ENCODE data around the gene SPRED2. TPM values are rescaled to one million over a fixed set of nuclear protein-coding genes. Genes with fewer than 3 reads are reported as not detected.

The SPRED2 gene
- total RNA-seq, 4 donors from 2014 or later, result 8.1 to 15.1 (median 9.1) TPM

DNA sequence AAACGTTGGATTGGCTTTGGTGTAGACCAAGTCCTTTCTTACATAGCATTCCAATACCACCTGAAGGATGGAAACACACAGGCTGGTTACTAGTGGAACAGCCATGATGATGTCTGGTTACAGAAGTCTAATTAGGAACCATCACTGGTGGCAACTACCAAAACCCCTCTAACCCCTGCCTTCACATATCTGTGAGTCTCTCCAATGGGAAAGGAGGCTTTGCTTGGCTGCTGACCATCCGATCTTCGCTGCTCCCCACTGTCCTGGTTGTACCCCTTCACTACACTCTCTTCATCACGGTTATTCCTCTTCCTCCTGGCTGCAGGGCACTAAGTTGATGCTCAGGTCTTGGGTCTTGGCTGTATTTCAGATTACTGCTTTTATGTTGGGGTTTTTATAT, 97.7 kb downstream of the SPRED2 start:
- no peaks in the 10 kb centered on the region for H3K27me3 ChIP-seq
- peaks cover 0 to 50% (median 0%) of the 10 kb centered on the region in 3 donors for H3K36me3 ChIP-seq
- H3K4me1 ChIP-seq, result no peaks in the 10 kb centered on the region
- intact Hi-C loops (cut with DNase I), result no loop called here
- DNase-seq, result no peak
- 78 to 100% methylated on average over 3 to 4 of the region's 4 CpGs for WGBS, 2 donors
- no peaks in the 10 kb centered on the region for H3K9me3 ChIP-seq
- no peak overlapping the region for H3K4me3 ChIP-seq
- no peak overlapping the region for H3K27ac ChIP-seq
- TF ChIP-seq CTCF (IDR thresholded peaks at IDR 0.05), result no peak

- Histone ChIP-seq H3K36me3 (peaks cover 0 to 69% (median 0%) of the 10 kb centered on the region in 3 donors), H3K4me3 (no peak overlapping the region)
- intact Hi-C loops (cut with DNase I), result no loop called here
Measured at GRCh38 chr2:65331336-65332025, 100.9 kb downstream of the SPRED2 start.

GRCh38 chr2:65329525-65329924, 102.9 kb downstream of the SPRED2 start:
- Histone ChIP-seq H3K27me3 (no peaks in the 10 kb centered on the region), H3K36me3 (peaks cover 0 to 75% (median 0%) of the 10 kb centered on the region in 3 donors), H3K9me3 (no peaks in the 10 kb centered on the region), H3K4me1 (no peaks in the 10 kb centered on the region), H3K27ac (no peak overlapping the region), H3K4me3 (no peak overlapping the region)
- no peak for TF ChIP-seq CTCF (IDR thresholded peaks at IDR 0.05)
- no peak for TF ChIP-seq POLR2A (IDR thresholded peaks at IDR 0.05)
- 72 to 89% methylated on average over 4 to 5 of the region's 5 CpGs for WGBS, 2 donors
- no peak for DNase-seq
- intact Hi-C loops (cut with DNase I), result no loop called here

More at GRCh38 chr2:65331336-65332025, 100.9 kb downstream of the SPRED2 start:
- H3K27me3 ChIP-seq, result no peaks in the 10 kb centered on the region
- WGBS, 2 donors, result 79 to 84% methylated on average over 7 of the region's 7 CpGs
- no peaks in the 10 kb centered on the region for H3K9me3 ChIP-seq
- no peak overlapping the region for H3K27ac ChIP-seq
- no peaks in the 10 kb centered on the region for H3K4me1 ChIP-seq
- TF ChIP-seq CTCF (IDR thresholded peaks at IDR 0.05) (no peak), POLR2A (IDR thresholded peaks at IDR 0.05) (no peak)
- DNase-seq, result no peak

- Histone ChIP-seq H3K4me3 (no peak overlapping the region), H3K36me3 (peaks cover 0 to 49% (median 0%) of the 10 kb centered on the region in 3 donors), H3K27ac (no peak overlapping the region), H3K4me1 (no peaks in the 10 kb centered on the region), H3K9me3 (no peaks in the 10 kb centered on the region), H3K27me3 (no peaks in the 10 kb centered on the region)
- intact Hi-C loops (cut with DNase I), result no loop called here
- no peak for DNase-seq
- 76 to 79% methylated on average over 2 to 4 of the region's 4 CpGs for WGBS, 2 donors
- TF ChIP-seq CTCF (IDR thresholded peaks at IDR 0.05) (no peak), POLR2A (IDR thresholded peaks at IDR 0.05) (no peak)
Measured at GRCh38 chr2:65326276-65326675, 106.1 kb downstream of the SPRED2 start.

GRCh38 chr2:65325066-65325465, 107.3 kb downstream of the SPRED2 start:
- WGBS, 2 donors, result 88% methylated on average over 2 of the region's 2 CpGs
- peaks cover 0 to 37% (median 0%) of the 10 kb centered on the region in 3 donors for H3K36me3 ChIP-seq
- no peaks in the 10 kb centered on the region for H3K9me3 ChIP-seq
- no peak overlapping the region for H3K4me3 ChIP-seq
- H3K27ac ChIP-seq, result no peak overlapping the region
- TF ChIP-seq CTCF (IDR thresholded peaks at IDR 0.05) (no peak), POLR2A (IDR thresholded peaks at IDR 0.05) (no peak)
- no peak for DNase-seq
- peaks cover 0 to 10% (median 4%) of the 10 kb centered on the region in 3 donors for H3K4me1 ChIP-seq
- H3K27me3 ChIP-seq, result no peaks in the 10 kb centered on the region
- intact Hi-C loops (cut with DNase I), result no loop called here

Measured in esophagus squamous epithelium (tissue), 5 donors.